Neural progenitor cell (in vitro differentiated cells): ENCODE results near the gene GHR.

ENCODE experiments used
- CTCF ChIP-seq: fragments of 200-600 bp; sonication (generic); IDR thresholded peaks from 2 replicates; pipeline ENCODE4 v1.5.1; 2017; ENCODE audit warnings: antibody characterized with exemption, mild to moderate bottlenecking
- EZH2 ChIP-seq: fragments of 200-600 bp; sonication (generic); IDR thresholded peaks from 2 replicates; pipeline ENCODE4 v1.6.1; 2017; ENCODE audit warnings: antibody characterized with exemption, mild to moderate bottlenecking, moderate library complexity

- TF ChIP-seq CTCF (no peak), EZH2 (no peak)
Observed at GRCh38 chr5:42640835-42641234, 217.6 kb downstream of the GHR start.
